ENCODE results near the gene ZNF559. TPM values are rescaled to one million over a fixed set of nuclear protein-coding genes. Genes with fewer than 3 reads are reported as not detected.

Gene ZNF559
- total and polyA plus RNA-seq, 2 experiments from 2014 or later = 8.1 to 13.4 TPM

GRCh38 chr19:9345005-9345404 is 21.0 kb downstream of the ZNF559 start:
- Histone ChIP-seq H3K79me2 (ENCODE audit: insufficient read depth) (no peaks in the 10 kb centered on the region), H3K9ac (no peak overlapping the region), H4K20me1 (ENCODE audit: insufficient read depth) (no peaks in the 10 kb centered on the region), H3K4me2 (ENCODE audit: unreplicated experiment) (no peak overlapping the region), H2AFZ (no peak overlapping the region), H3K9me3 (ENCODE audit: low read depth) (peaks cover 38% of the 10 kb centered on the region), H3F3A (ENCODE audit: insufficient read depth) (peaks cover 14% of the 10 kb centered on the region), H3K27me3 (replicated peaks; ENCODE audit: insufficient read depth) (no peaks in the 10 kb centered on the region), H3K27ac (no peak overlapping the region), H3K4me1 (ENCODE audit: insufficient read depth) (no peaks in the 10 kb centered on the region), H3K36me3 (ENCODE audit: low read depth) (peaks cover 46% of the 10 kb centered on the region), H3K9me2 (ENCODE audit: insufficient read depth) (no peaks in the 10 kb centered on the region), H3K4me3 (no peak overlapping the region)
- no peak for TF ChIP-seq EZH2phosphoT487 (IDR thresholded peaks at IDR 0.05; ENCODE audit: insufficient read depth, low read depth)
- DNase-seq = no peak
- WGBS, 2 experiments (ENCODE audit: low coverage in 1 of 2, low lambda C conversion rate in 2 of 2, missing lambda C conversion rate in 2 of 2) = 85 to 93% methylated on average over 2 of the region's 2 CpGs
- in situ Hi-C loops (cut with MboI) = no loop called here

DNA sequence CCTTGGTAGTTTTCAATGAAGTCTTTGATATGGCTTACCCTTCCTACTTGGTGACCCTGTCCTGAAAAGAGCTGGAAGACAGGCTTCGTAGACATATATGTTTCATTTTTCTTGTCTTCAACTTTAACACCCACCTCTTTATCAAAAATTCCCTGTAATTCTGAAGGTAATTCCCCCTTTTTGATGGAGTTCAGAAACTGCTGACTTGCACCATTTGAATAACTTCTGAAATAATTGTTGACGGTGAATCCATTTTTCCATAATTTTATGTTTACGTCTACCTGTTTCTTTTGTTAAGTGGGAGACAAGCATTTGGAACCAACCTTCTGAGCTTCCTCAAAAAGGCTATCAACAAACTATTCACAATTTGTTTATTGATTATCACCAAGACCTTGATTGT is 24.3 kb downstream of the ZNF559 start:
- Histone ChIP-seq H3K27me3 (replicated peaks; ENCODE audit: insufficient read depth) (no peaks in the 10 kb centered on the region), H3K36me3 (ENCODE audit: low read depth) (peaks cover 20% of the 10 kb centered on the region), H3K4me2 (ENCODE audit: unreplicated experiment) (no peak overlapping the region), H2AFZ (no peak overlapping the region), H4K20me1 (ENCODE audit: insufficient read depth) (no peaks in the 10 kb centered on the region), H3K79me2 (ENCODE audit: insufficient read depth) (no peaks in the 10 kb centered on the region), H3F3A (ENCODE audit: insufficient read depth) (no peaks in the 10 kb centered on the region), H3K9me2 (ENCODE audit: insufficient read depth) (no peaks in the 10 kb centered on the region), H3K27ac (no peak overlapping the region), H3K9me3 (ENCODE audit: low read depth) (peaks cover 22% of the 10 kb centered on the region), H3K4me3 (no peak overlapping the region), H3K9ac (no peak overlapping the region), H3K4me1 (ENCODE audit: insufficient read depth) (no peaks in the 10 kb centered on the region)
- no peak for TF ChIP-seq EZH2phosphoT487 (IDR thresholded peaks at IDR 0.05; ENCODE audit: insufficient read depth, low read depth)
- no peak for TF ChIP-seq EZH2 (IDR thresholded peaks at IDR 0.05; ENCODE audit: insufficient read depth, poor library complexity, severe bottlenecking)
- in situ Hi-C loops (cut with MboI) = no loop called here
- 96 to 98% methylated on average over 3 of the region's 3 CpGs for WGBS, 2 experiments (ENCODE audit: low coverage in 1 of 2, low lambda C conversion rate in 2 of 2, missing lambda C conversion rate in 2 of 2)
- no peak for DNase-seq

GRCh38 chr19:9348671-9349070 is 24.7 kb downstream of the ZNF559 start:
- WGBS, 2 experiments (ENCODE audit: low coverage in 1 of 2, low lambda C conversion rate in 2 of 2, missing lambda C conversion rate in 2 of 2) = 96 to 97% methylated on average over 19 to 22 of the region's 22 CpGs
- no peaks in the 10 kb centered on the region for H4K20me1 ChIP-seq (ENCODE audit: insufficient read depth)
- no peak for TF ChIP-seq EZH2phosphoT487 (IDR thresholded peaks at IDR 0.05; ENCODE audit: insufficient read depth, low read depth)
- no peak for TF ChIP-seq EZH2 (IDR thresholded peaks at IDR 0.05; ENCODE audit: insufficient read depth, poor library complexity, severe bottlenecking)
- no peak overlapping the region for H3K9ac ChIP-seq
- no peak overlapping the region for H3K4me3 ChIP-seq
- DNase-seq = no peak
- peaks cover 15% of the 10 kb centered on the region for H3K36me3 ChIP-seq (ENCODE audit: low read depth)
- no peaks in the 10 kb centered on the region for H3F3A ChIP-seq (ENCODE audit: insufficient read depth)
- no peak overlapping the region for H3K4me2 ChIP-seq (ENCODE audit: unreplicated experiment)
- H3K9me2 ChIP-seq (ENCODE audit: insufficient read depth) = no peaks in the 10 kb centered on the region
- no peak overlapping the region for H3K27ac ChIP-seq
- H3K79me2 ChIP-seq (ENCODE audit: insufficient read depth) = no peaks in the 10 kb centered on the region
- H3K4me1 ChIP-seq (ENCODE audit: insufficient read depth) = no peaks in the 10 kb centered on the region
- H3K27me3 ChIP-seq (replicated peaks; ENCODE audit: insufficient read depth) = no peaks in the 10 kb centered on the region
- no peak overlapping the region for H2AFZ ChIP-seq
- peaks cover 19% of the 10 kb centered on the region for H3K9me3 ChIP-seq (ENCODE audit: low read depth)
- in situ Hi-C loops (cut with MboI) = no loop called here

GRCh38 chr19:9352505-9352904 is 28.5 kb downstream of the ZNF559 start:
- 93 to 95% methylated on average over 2 of the region's 2 CpGs for WGBS, 2 experiments (ENCODE audit: low coverage in 1 of 2, low lambda C conversion rate in 2 of 2, missing lambda C conversion rate in 2 of 2)
- TF ChIP-seq EZH2phosphoT487 (IDR thresholded peaks at IDR 0.05; ENCODE audit: insufficient read depth, low read depth) = no peak
- no peak for TF ChIP-seq EZH2 (IDR thresholded peaks at IDR 0.05; ENCODE audit: insufficient read depth, poor library complexity, severe bottlenecking)
- no peaks in the 10 kb centered on the region for H3K36me3 ChIP-seq (ENCODE audit: low read depth)
- H2AFZ ChIP-seq = no peak overlapping the region
- no peaks in the 10 kb centered on the region for H3K27me3 ChIP-seq (replicated peaks; ENCODE audit: insufficient read depth)
- H3F3A ChIP-seq (ENCODE audit: insufficient read depth) = no peaks in the 10 kb centered on the region
- no peak overlapping the region for H3K4me2 ChIP-seq (ENCODE audit: unreplicated experiment)
- H3K4me1 ChIP-seq (ENCODE audit: insufficient read depth) = no peaks in the 10 kb centered on the region
- H3K9me2 ChIP-seq (ENCODE audit: insufficient read depth) = no peaks in the 10 kb centered on the region
- H3K27ac ChIP-seq = no peak overlapping the region
- H3K9me3 ChIP-seq (ENCODE audit: low read depth) = peaks cover 10% of the 10 kb centered on the region
- no peaks in the 10 kb centered on the region for H4K20me1 ChIP-seq (ENCODE audit: insufficient read depth)
- no peaks in the 10 kb centered on the region for H3K79me2 ChIP-seq (ENCODE audit: insufficient read depth)
- in situ Hi-C loops (cut with MboI) = no loop called here
- no peak for DNase-seq
- no peak overlapping the region for H3K9ac ChIP-seq
- no peak overlapping the region for H3K4me3 ChIP-seq

- peaks cover 7% of the 10 kb centered on the region for H3K9me3 ChIP-seq (ENCODE audit: low read depth)
- in situ Hi-C loops (cut with MboI) = no loop called here
- H2AFZ ChIP-seq = no peak overlapping the region
- no peak for DNase-seq
- no peak overlapping the region for H3K4me2 ChIP-seq (ENCODE audit: unreplicated experiment)
- H3K9me2 ChIP-seq (ENCODE audit: insufficient read depth) = no peaks in the 10 kb centered on the region
- H3K4me3 ChIP-seq = no peak overlapping the region
- no peaks in the 10 kb centered on the region for H3F3A ChIP-seq (ENCODE audit: insufficient read depth)
- H3K27ac ChIP-seq = no peak overlapping the region
- no peak overlapping the region for H3K9ac ChIP-seq
- H3K36me3 ChIP-seq (ENCODE audit: low read depth) = 0 out of 2 replicates have a peak, but pooled peaks cover 3% of the 10 kb centered on the region
- H3K79me2 ChIP-seq (ENCODE audit: insufficient read depth) = no peaks in the 10 kb centered on the region
- no peaks in the 10 kb centered on the region for H4K20me1 ChIP-seq (ENCODE audit: insufficient read depth)
- no peaks in the 10 kb centered on the region for H3K4me1 ChIP-seq (ENCODE audit: insufficient read depth)
- H3K27me3 ChIP-seq (replicated peaks; ENCODE audit: insufficient read depth) = no peaks in the 10 kb centered on the region
- TF ChIP-seq EZH2phosphoT487 (IDR thresholded peaks at IDR 0.05; ENCODE audit: insufficient read depth, low read depth) = no peak
- no peak for TF ChIP-seq EZH2 (IDR thresholded peaks at IDR 0.05; ENCODE audit: insufficient read depth, poor library complexity, severe bottlenecking)
Measured at GRCh38 chr19:9353011-9353410, 29.0 kb downstream of the ZNF559 start.

All from GM23248 (cell line).